Keratinocyte (primary cell): Measurements from ENCODE around the gene CCL19.

Experiments
- CTCF ChIP-seq, 3 experiments: IDR thresholded peaks in 1 of 3; conservative IDR thresholded peaks in 1 of 3; optimal IDR thresholded peaks in 1 of 3; 2 replicates in 2 of 3; 3 replicates in 1 of 3; pipeline versions ENCODE3 to v1.5.1; 2011; ENCODE audit warnings: low read length in 3 of 3, mild to moderate bottlenecking in 3 of 3, moderate library complexity in 2 of 3, control low read depth in 1 of 3, inconsistent platforms in 1 of 3; ENCODE audit not compliant: insufficient read depth in 2 of 3; ENCODE audit errors: extremely low read depth in 1 of 3
- EZH2 ChIP-seq: IDR thresholded peaks from one replicate; pipeline ENCODE4 v1.6.1; 2012; ENCODE audit warnings: inconsistent platforms, mild to moderate bottlenecking, low read length, moderate library complexity

- TF ChIP-seq CTCF (optimal IDR thresholded peaks at IDR 0.05 in 1 of 3, IDR thresholded peaks at IDR 0.05 in 1 of 3, conservative IDR thresholded peaks at IDR 0.05 in 1 of 3; ENCODE audit: extremely low read depth in 1 of 3, insufficient read depth in 2 of 3, low read length in 3 of 3) (no peak), EZH2 (no peak)
Measured at GRCh38 chr9:34655394-34655793, 35.7 kb downstream of the CCL19 start.
